A673 (cell line): Measurements from ENCODE around the gene UMAD1.

Source experiments
- CTCF ChIP-seq: fragments of 300-800, 200-600 bp; sonication (generic); conservative IDR thresholded peaks from 2 replicates; pipeline ENCODE4 v1.5.1; 2017; ENCODE audit warnings: low read depth, mild to moderate bottlenecking, antibody characterized with exemption, low read length, moderate library complexity, mixed read lengths
- EZH2 ChIP-seq: fragments of 200-600 bp; sonication (generic); IDR thresholded peaks from 2 replicates; pipeline ENCODE4 v1.6.1; 2017; ENCODE audit warnings: borderline replicate concordance, low read depth, mild to moderate bottlenecking, mixed read lengths, antibody characterized with exemption, low read length; ENCODE audit not compliant: poor library complexity, severe bottlenecking

- no peak for TF ChIP-seq CTCF
- no peak for TF ChIP-seq EZH2
These were observed 228.5 kb downstream of the UMAD1 start for GRCh38 chr7:7869036-7869435.
